ENCODE data around the gene GAB1.

GRCh38 chr4:143437476-143437875 is 100.8 kb downstream of the GAB1 start:
- TF ChIP-seq CTCF (IDR thresholded peaks at IDR 0.05; ENCODE audit: low read length) (no peak), EZH2 (IDR thresholded peaks at IDR 0.05; ENCODE audit: borderline replicate concordance, low read length) (no peak)
